GM12892 (cell line): ENCODE results near the gene DAW1.

Source experiments
- POLR2A ChIP-seq: IDR thresholded peaks from 2 replicates; pipeline ENCODE4 v1.6.1; 2011; ENCODE audit warnings: low read depth, low read length, control low read depth
- POLR2AphosphoS5 ChIP-seq: IDR thresholded peaks from 2 replicates; pipeline ENCODE4 v1.6.1; 2011; ENCODE audit warnings: low read depth, low read length, control low read depth

GRCh38 chr2:227823922-227824321, 47.5 kb upstream of the DAW1 start:
- TF ChIP-seq POLR2AphosphoS5, result no peak
- TF ChIP-seq POLR2A, result no peak
